K562 treated with DMSO at 1 percent for 24 hours (cell line): ENCODE results near the gene TACC2. TPM values are rescaled to one million over a fixed set of nuclear protein-coding genes. Genes with fewer than 3 reads are reported as not detected.

ENCODE experiments used
- total RNA-seq: library from RNA; unstranded; fragments of 300-600 nt; gene quantifications from 2 replicates; pipeline ENCODE4 v1.2.3, GENCODE V29; 2022; ENCODE audit warnings: low read depth; ENCODE audit not compliant: insufficient read depth

TACC2 gene, protein sequence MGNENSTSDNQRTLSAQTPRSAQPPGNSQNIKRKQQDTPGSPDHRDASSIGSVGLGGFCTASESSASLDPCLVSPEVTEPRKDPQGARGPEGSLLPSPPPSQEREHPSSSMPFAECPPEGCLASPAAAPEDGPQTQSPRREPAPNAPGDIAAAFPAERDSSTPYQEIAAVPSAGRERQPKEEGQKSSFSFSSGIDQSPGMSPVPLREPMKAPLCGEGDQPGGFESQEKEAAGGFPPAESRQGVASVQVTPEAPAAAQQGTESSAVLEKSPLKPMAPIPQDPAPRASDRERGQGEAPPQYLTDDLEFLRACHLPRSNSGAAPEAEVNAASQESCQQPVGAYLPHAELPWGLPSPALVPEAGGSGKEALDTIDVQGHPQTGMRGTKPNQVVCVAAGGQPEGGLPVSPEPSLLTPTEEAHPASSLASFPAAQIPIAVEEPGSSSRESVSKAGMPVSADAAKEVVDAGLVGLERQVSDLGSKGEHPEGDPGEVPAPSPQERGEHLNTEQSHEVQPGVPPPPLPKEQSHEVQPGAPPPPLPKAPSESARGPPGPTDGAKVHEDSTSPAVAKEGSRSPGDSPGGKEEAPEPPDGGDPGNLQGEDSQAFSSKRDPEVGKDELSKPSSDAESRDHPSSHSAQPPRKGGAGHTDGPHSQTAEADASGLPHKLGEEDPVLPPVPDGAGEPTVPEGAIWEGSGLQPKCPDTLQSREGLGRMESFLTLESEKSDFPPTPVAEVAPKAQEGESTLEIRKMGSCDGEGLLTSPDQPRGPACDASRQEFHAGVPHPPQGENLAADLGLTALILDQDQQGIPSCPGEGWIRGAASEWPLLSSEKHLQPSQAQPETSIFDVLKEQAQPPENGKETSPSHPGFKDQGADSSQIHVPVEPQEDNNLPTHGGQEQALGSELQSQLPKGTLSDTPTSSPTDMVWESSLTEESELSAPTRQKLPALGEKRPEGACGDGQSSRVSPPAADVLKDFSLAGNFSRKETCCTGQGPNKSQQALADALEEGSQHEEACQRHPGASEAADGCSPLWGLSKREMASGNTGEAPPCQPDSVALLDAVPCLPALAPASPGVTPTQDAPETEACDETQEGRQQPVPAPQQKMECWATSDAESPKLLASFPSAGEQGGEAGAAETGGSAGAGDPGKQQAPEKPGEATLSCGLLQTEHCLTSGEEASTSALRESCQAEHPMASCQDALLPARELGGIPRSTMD (N-terminal part only)
- 0.20 and 0.36 TPM in 2 replicates for total RNA-seq

GRCh38 chr10:121988361-121989324 lies at the start of gene TACC2:
TACC2 (plus strand) TSS chr10:121989163; CDS start chr10:122021982, 32,819 bp downstream.

GRCh38 chr10:121974535-121975294 lies 14.2 kb upstream of the TACC2 start, which contains the start of gene NSMCE4A:
NSMCE4A (minus strand) TSS chr10:121975217; CDS start chr10:121975165, 52 bp downstream.

GRCh38 chr10:122271076-122271475 lies 282.1 kb downstream of the TACC2 start, which contains the start of gene BTBD16:
BTBD16 (plus strand) TSS chr10:122271296; CDS start chr10:122275082, 3,786 bp downstream.

Other genes with a start within 250 kb of the TACC2 start
- 4.0 and 4.8 TPM in 2 replicates for gene ATE1, start 61.1 kb upstream of the TACC2 start, total RNA-seq
- 27.5 and 28.5 TPM in 2 replicates for gene NSMCE4A, start 13.9 kb upstream of the TACC2 start, total RNA-seq